ENCODE results near the gene PLA2G15.

PLA2G15 gene

DNA sequence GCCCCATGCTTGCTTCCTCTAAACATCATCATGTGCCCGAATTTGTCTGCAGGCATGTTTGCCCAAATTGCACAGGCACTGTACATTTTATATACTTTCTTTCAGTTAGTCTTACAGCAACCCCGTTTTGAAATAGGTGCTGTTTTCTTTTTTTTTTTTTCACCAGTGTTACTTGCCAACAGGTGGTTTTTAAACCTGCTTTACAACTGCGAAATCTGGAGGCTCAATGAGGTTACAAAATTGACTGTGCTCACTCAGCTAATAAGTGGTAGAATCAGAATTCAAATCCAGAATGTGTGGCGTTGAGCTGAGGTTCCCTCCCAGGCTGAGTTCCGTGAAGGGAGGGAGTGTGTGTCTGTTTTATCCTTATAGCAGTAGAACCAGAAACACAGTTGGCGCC is 5.8 kb downstream of the PLA2G15 start:
- DNase-seq (ENCODE audit: extremely low read depth in 1 of 2, low read depth in 1 of 2): no peak

GRCh38 chr16:68251832-68252231 is 6.7 kb downstream of the PLA2G15 start:
- DNase-seq (ENCODE audit: extremely low read depth in 1 of 2, low read depth in 1 of 2): no peak

DNA sequence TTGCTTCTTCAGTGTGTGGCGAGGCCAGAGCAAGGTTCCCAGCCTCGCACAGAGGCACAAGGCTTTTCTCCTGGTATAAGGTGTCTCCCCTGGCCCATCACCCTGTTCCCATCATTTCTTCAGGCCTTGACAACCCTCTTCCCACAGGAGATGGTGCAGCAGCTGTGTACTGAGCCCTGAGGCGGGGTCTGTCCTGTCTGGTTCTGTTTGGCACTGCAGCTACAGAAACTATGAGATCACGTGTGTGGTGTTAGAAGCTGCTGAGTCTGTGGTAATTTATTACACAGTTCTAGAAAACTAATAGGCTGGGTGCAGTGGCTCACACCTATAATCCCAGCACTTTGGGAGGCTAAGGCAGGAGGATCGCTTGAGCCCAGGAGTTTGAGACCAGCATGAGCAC is 7.2 kb downstream of the PLA2G15 start:
- DNase-seq (ENCODE audit: extremely low read depth in 1 of 2, low read depth in 1 of 2): no peak

DNA sequence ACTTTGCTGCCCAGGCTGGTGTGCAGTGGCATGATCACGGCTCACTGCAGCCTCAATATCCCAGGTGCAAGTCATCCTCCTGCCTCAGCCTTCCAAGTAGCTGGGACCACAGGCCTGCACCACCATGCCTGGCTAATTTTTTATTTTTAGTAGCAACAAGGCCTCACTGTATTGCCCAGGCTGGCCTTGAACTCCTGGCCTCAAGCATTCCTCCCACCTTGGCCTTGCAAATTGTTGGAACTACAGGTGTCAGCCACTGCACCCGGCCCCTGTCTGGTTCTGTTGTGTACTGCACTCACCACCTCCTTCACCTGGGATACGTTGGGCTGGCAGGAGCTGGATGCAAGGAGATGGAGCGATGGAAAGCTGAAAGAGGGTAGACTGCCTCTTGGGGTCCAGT is 8.5 kb downstream of the PLA2G15 start:
- no peak for DNase-seq (ENCODE audit: extremely low read depth in 1 of 2, low read depth in 1 of 2)

DNA sequence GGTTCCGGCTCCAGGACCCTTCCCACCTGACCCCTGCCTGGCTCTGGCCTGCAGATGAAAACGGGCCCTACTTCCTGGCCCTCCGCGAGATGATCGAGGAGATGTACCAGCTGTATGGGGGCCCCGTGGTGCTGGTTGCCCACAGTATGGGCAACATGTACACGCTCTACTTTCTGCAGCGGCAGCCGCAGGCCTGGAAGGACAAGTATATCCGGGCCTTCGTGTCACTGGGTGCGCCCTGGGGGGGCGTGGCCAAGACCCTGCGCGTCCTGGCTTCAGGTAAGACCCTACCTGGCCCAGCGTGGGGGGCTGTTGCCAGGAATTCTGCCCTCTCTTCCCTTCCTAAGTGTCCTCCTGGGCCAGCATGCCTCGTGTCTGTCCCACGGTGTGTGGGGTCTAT is 10.5 kb downstream of the PLA2G15 start:
- no peak for DNase-seq (ENCODE audit: extremely low read depth in 1 of 2, low read depth in 1 of 2)

DNA sequence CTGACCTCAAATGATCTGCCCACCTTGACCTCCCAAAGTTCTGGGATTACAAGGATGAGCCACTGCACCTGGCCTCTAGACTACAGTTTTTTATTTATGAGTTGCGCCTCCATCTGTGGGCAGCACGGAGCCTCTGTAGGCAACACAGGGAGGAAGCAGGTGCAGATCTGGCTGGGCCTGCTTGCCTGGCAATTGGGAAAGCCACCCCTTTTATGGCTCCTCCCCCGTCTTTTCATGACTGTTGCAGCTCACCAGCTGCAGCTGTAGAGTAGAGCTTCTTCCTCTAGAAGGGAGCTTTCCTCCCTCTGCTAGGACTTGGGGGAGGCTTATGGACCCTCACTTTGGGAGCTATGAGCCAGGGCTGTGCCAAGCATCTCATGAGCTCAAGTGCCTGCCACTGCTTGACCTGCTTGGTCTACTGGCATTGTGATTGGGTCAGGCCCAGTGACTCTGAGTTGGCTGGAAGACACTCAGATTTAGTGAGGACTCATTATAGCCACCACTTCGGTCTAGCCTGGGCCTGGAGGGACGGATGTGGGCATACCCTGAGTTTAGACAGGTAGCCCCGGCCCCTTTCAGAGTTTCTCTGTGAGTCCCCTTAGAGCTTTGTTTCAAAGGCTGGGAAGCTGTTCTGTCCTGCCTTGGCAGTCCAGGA is 12.2 kb downstream of the PLA2G15 start:
- DNase-seq (ENCODE audit: extremely low read depth in 1 of 2, low read depth in 1 of 2): no peak

DNA sequence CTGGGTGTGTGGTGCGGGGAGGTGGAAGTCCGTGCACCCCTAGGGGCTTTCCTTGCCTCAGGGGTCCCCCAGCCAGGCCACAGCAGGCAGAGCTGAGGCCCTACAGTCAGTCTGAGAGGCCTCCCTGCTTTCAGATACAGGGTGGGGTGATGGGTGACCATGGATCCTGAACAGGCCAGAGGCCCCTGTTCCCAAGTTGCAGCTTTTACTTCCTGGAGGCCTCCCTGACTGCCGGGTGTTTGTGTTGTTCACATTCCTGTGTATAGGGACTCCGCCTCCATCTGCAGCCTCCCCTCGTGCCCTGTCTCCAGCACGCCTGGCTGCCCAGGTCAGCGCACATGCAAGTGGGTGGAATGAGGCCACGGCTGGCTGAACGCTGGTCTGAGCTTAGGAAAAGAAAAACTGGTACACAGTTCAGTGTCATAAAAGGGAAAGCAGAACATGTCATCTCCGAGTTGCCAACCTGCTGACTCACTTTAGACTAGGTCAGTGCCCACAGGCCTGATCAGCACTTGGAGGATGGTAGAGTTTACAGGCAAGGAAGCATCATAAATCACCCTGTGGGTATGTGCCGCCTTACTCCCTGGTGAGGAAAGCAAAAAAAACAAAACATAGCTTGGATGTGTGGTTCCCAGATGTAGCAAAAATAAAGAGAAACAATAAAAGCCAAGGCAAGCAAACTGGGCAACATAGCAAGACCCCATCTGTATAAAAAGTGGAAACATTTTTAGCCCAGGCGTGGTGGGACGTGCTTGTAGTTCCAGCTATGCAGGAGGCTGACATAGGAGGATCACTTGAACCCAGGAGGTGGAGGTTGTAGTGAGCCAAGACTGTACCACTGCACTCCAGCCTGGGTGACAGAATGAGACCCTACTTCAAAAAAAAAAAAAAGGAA is 13.0 kb downstream of the PLA2G15 start:
- no peak for DNase-seq (ENCODE audit: extremely low read depth in 1 of 2, low read depth in 1 of 2)

GRCh38 chr16:68259007-68259825 is 14.0 kb downstream of the PLA2G15 start:
- DNase-seq (ENCODE audit: extremely low read depth in 1 of 2, low read depth in 1 of 2): no peak

DNA sequence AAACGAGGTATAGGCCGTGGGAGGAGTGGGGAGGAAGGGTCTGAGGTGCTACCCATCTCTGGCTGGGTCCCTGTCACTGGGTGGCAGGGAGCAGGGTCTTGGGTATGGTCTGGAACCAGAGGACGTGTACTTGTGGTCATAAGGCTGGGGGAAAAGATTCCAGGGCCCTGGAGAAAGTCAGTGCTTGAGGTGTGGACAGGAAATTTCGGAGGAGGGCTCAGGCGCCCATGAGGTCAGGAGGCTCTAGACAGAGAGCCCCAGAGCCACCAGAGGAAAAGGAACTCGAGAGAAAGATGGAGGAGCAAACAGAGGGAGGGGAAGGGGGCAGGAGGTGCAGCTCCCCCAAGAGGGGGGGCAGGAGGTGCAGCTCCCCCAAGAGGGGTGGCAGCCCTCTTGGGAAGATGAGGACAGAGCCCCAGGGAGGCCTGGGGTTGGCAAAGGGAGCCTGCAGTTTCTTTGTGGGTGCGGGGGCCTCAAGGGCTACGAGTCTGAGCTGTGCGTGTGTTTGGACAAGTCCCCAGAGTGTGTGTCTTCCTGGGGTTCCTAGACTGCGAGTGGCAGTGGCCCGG is 18.5 kb downstream of the PLA2G15 start:
- no peak for DNase-seq (ENCODE audit: extremely low read depth in 1 of 2, low read depth in 1 of 2)

GRCh38 chr16:68264128-68265077 is 19.2 kb downstream of the PLA2G15 start, which contains the start of gene SLC7A6:
Gene SLC7A6 (plus strand): TSS chr16:68264526. CDS start chr16:68274727, 10,201 bp downstream.
- peak; percentile 77 to 80 for DNase-seq (ENCODE audit: extremely low read depth in 1 of 2, low read depth in 1 of 2)

DNA sequence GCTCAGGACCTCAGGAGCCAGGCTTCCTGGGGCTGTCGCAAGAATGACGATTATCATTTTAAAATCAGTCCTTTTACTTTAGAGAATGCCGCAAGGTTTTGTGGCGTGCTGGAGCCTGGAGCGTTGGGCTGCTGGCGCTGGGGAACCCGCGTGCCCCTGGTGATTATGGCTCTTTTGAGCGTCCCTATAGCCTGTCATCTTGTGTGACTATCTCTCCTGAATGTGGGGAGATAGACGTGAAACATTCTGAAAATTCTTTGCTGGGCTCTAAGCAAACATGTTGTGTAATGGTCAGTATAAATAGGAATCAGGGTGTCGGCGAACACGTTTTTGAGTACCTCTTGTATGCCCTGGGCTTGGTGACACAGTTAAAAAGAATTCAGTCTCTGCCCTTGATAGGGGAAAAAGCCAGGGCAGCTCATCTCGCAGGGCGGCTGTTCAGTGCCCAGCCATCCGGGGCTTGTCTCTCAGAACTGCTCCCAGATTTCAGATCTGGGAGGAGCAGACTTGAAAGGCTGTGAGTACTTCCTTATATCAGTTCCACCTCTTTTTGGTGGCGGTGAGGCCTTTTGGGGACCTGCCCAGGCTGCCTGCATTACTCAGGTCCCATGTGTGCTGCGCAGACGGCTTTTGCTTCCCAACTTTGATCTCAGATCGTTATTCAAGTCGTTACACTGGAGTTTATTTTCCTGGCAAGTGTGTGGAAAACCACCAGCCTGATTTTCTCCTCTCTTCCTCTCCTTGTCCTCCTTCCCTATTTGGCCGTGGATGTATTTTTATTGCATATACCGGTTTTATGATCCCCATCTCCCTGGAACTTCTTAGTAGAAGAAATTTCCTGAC is 20.1 kb downstream of the PLA2G15 start:
- no peak for DNase-seq (ENCODE audit: extremely low read depth in 1 of 2, low read depth in 1 of 2)

DNA sequence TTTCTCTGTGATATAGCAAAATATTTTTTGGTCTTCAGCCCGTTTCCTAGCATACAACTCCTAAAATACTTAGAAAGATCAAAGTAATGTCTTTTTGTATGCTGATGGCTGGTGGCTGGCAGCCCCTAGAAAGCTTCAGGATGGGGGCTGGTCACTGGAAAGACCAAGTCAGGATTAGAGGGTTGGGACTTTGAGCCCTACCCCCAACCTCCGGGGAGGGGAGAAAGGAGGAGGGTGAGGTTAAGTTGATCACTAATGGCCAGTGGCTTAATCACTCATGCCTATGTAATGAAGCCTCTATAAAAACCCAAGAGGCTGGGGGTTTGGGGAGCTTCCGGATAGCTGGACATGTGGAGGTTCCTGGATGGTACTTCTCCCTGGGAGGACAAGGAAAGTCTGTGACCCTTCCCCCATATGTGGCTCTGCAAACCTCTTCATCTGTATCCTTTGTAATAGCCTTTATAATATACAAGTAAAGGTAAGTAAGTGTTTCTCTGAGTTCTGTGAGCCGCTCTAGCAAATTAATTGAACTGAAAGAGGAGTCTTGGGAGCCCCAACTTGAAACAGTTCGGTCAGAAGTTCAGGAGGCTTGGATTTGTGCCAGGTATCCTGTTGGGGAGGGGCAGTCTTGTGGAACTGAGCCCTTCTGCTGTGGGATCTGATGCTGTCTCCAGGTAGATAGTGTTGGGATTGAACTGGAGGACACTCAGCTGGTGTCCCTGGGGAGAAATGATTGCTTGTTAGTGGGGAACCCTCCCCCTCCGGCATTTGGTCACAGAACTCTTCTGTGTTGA is 22.6 kb downstream of the PLA2G15 start:
- DNase-seq (ENCODE audit: extremely low read depth in 1 of 2, low read depth in 1 of 2): no peak

DNA sequence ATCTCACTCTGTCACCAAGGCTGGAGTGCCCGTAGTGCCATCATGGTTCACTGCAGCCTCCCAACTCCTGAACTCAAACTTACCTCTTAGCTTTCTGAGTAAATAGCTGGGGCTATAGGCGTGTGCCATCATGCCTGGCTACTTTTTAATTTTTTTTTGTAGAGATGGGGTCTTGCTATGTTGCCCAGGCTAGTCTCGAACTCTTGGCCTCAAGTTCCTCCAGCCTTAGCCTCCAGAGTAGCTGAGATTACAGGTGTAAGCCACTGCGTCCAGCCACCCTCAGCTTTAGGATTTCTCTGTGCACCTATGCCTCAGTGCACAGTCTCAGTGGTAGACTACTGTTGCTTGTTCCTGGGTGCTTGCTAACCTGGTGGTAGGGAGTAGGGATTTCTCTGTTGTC is 24.6 kb downstream of the PLA2G15 start:
- no peak for DNase-seq (ENCODE audit: extremely low read depth in 1 of 2, low read depth in 1 of 2)

DNA sequence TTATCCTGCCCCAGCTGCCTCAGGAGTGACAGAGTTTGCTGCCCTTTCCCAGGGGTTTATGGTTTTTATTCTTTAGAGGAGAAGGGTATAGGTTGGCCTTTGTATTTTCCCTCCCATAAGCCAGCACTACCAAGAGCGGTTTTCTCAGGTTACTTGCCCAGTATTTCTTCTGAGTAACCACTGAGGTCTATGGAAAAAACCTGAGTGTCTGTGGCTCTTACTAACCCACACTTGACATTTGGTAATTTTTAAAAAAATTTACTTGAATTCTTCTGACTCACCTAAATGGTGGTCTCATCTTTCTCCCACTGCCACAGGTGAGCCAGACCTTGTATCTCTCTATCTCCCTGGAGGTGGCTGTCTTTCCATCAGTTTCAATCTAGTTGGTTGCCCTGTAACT is 25.2 kb downstream of the PLA2G15 start:
- no peak for DNase-seq (ENCODE audit: extremely low read depth in 1 of 2, low read depth in 1 of 2)

DNA sequence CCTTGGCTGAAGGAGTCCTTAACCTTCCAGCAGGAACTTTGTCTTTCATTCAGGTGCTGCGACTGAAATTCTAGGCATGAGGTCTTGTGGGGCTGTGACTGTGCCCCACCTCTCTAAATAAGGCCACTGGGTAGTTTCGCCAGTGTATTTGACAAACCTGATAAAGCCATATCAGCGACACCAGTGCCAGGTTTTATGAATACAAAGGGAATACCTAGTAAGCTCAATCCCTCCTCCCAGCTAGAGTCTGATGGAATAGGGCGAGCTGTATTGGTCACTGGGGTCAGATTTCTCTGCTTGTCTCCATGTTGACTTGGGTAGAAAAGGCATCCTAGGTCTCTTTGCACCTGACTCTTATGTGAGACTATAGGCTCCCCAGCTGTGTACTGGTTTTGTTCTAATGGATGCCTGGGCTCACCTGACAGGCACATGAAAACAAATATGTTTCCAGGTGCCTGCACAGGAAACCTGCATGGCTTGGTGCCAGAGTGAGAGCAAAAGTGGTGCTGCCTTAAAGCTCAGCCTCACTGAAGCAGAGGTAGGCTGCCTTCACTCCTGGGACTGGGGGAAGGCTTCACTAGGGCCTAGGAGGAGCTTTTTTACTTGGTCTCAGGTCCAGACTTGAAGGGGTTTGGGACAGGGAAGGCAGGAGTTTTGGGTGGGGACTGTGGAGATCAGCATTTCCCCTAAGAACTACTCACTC is 27.5 kb downstream of the PLA2G15 start:
- no peak for DNase-seq (ENCODE audit: extremely low read depth in 1 of 2, low read depth in 1 of 2)

GRCh38 chr16:68273459-68273858 is 28.3 kb downstream of the PLA2G15 start:
- no peak for DNase-seq (ENCODE audit: extremely low read depth in 1 of 2, low read depth in 1 of 2)

DNA sequence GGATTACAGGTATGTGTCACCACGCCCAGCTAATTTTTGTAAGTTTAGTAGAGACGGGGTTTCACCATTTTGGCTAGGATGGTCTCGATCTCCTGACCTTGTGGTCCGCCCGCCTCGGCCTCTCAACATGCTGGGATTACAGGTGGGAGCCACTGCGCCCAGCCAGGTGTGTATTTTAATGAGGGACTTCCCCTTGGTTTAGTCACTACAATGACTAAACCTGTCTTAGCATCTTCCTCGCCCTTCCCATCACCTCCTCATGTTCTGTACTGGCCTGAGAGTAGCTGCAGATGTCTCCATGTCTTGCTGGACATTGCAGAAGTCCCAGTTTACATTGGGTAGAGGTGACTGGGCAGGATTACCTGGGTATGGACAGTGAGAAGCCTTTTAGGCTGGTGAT is 28.7 kb downstream of the PLA2G15 start:
- DNase-seq (ENCODE audit: extremely low read depth in 1 of 2, low read depth in 1 of 2): no peak

DNA sequence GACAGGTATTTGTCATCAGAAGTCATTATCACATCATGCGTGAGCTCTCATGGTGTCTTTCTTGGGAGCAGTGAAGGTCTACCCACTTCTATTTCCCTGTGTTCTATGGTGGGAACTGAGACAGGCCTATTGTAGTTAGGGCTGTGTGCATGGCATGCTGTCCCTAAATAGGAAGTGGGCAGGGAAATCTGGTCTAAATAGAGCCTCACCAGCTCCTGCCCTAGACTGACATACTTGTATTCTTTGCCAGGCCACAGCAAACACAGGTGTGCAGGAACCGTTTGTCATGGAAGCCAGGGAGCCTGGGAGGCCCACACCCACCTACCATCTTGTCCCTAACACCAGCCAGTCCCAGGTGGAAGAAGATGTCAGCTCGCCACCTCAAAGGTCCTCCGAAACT is 29.3 kb downstream of the PLA2G15 start:
- DNase-seq (ENCODE audit: extremely low read depth in 1 of 2, low read depth in 1 of 2): no peak
